Measurements from ENCODE around the gene TYMS. TPM values are rescaled to one million over a fixed set of nuclear protein-coding genes. Genes with fewer than 3 reads are reported as not detected.

The TYMS gene
- total RNA-seq, 4 donors from 2014 or later, result 6.7 to 29.6 (median 21.3) TPM

- Histone ChIP-seq H3K27me3 (no peaks in the 10 kb centered on the region), H3K4me1 (no peaks in the 10 kb centered on the region), H3K9me3 (no peaks in the 10 kb centered on the region), H3K4me3 (no peak overlapping the region), H3K36me3 (peaks cover 16 to 99% (median 19%) of the 10 kb centered on the region in 3 donors), H3K27ac (no peak overlapping the region)
- no peak for DNase-seq
- intact Hi-C loops (cut with DNase I), result no loop called here
- TF ChIP-seq POLR2A (IDR thresholded peaks at IDR 0.05), result no peak
- TF ChIP-seq CTCF (IDR thresholded peaks at IDR 0.05), result no peak
- WGBS, 2 donors, result 75 to 82% methylated on average over 11 to 12 of the region's 14 CpGs
Observed at GRCh38 chr18:677951-678381, 20.5 kb downstream of the TYMS start.

- DNase-seq, result no peak
- no peaks in the 10 kb centered on the region for H3K27me3 ChIP-seq
- H3K4me3 ChIP-seq, result no peak overlapping the region
- H3K27ac ChIP-seq, result no peak overlapping the region
- H3K36me3 ChIP-seq, result peaks cover 16 to 99% (median 19%) of the 10 kb centered on the region in 3 donors
- TF ChIP-seq POLR2A (IDR thresholded peaks at IDR 0.05), result no peak
- TF ChIP-seq CTCF (IDR thresholded peaks at IDR 0.05), result no peak
- no peaks in the 10 kb centered on the region for H3K4me1 ChIP-seq
- H3K9me3 ChIP-seq, result no peaks in the 10 kb centered on the region
- 87 to 94% methylated on average over 11 of the region's 15 CpGs for WGBS, 2 donors
- intact Hi-C loops (cut with DNase I), result no loop called here
Observed at GRCh38 chr18:678482-679182, 21.2 kb downstream of the TYMS start.

DNA sequence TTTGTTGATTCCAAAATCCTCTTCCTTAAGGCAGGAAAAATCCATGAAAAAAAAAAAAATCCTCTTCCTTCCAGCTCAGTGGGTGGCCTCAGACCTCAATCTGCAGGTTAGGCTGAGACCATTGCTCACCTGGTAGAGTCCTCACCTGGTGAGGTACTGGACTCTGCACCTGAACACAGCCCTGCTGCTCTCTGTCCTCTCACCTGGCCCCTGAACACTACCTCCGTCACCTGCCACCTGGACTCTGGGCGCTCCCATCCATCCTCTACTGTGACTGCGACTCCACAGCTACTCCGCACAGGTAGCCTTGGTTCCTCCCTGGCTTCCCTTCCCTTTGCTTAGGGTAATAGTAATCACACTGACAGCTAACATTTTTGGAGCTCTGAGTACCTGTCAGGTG, 22.1 kb downstream of the TYMS start:
- Histone ChIP-seq H3K36me3 (peaks cover 16 to 99% (median 19%) of the 10 kb centered on the region in 3 donors), H3K4me1 (no peaks in the 10 kb centered on the region), H3K9me3 (no peaks in the 10 kb centered on the region), H3K4me3 (no peak overlapping the region), H3K27ac (no peak overlapping the region), H3K27me3 (no peaks in the 10 kb centered on the region)
- TF ChIP-seq CTCF (IDR thresholded peaks at IDR 0.05) (no peak), POLR2A (IDR thresholded peaks at IDR 0.05) (no peak)
- DNase-seq, result no peak
- intact Hi-C loops (cut with DNase I), result no loop called here
- WGBS, 2 donors, result 96 to 100% methylated on average over 4 of the region's 4 CpGs

DNA sequence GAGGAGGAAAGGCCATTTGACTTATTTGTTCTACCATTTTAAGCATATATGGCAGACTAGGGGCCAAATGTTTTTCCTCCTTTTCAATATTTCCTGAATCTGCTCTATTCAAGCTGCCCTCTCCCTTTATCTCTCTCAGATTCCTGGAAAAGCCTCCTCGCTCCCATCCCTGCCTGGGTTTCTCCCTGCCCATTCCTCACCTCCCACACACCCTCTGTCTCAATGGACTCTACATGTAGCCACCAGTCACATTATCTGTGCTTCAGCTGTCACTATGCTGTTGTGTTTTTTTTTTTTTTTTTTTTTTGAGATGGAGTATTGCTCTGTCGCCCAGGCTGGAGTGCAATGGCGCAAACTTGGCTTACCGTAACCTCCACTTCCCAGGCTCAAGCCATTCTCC, 22.9 kb downstream of the TYMS start:
- H3K27me3 ChIP-seq, result no peaks in the 10 kb centered on the region
- intact Hi-C loops (cut with DNase I), result no loop called here
- 95 to 97% methylated on average over 4 of the region's 4 CpGs for WGBS, 2 donors

More for the DNA sequence above, 22.9 kb downstream of the TYMS start:
- no peaks in the 10 kb centered on the region for H3K9me3 ChIP-seq
- no peaks in the 10 kb centered on the region for H3K4me1 ChIP-seq
- DNase-seq, result no peak
- no peak overlapping the region for H3K4me3 ChIP-seq
- H3K27ac ChIP-seq, result no peak overlapping the region
- peaks cover 16 to 99% (median 19%) of the 10 kb centered on the region in 3 donors for H3K36me3 ChIP-seq
- TF ChIP-seq CTCF (IDR thresholded peaks at IDR 0.05) (no peak), POLR2A (IDR thresholded peaks at IDR 0.05) (no peak)

Measured in esophagus squamous epithelium (tissue), 5 donors.